GM23338 (cell line): ENCODE data around the gene FGGY. TPM values are rescaled to one million over a fixed set of nuclear protein-coding genes. Genes with fewer than 3 reads are reported as not detected.
A peak's percentile ranks its signal among the peaks of the same experiment; 100 is the strongest.
"Not testable (repeated sequence)": the region's sequence is repeated elsewhere in the genome, so short reads cannot be mapped to it uniquely, and the experiment has no call there.

Source experiments
- ATAC-seq: fragments of 200-7000 bp; cut with Tn5 transposase; 3 replicates; pipeline ENCODE4 v1.9.1; 2020
- DNase-seq: peaks from one replicate; pipeline ENCODE4 v3.0.0-alpha.2; 2015; ENCODE audit warnings: low spot score
- H2AFZ ChIP-seq: fragments of 200-600 bp; sonication (generic); 2 replicates; pipeline ENCODE4 v1.8.0; 2016; ENCODE audit warnings: antibody characterized with exemption, mild to moderate bottlenecking, moderate library complexity
- H3F3A ChIP-seq: fragments of 200-600 bp; sonication (generic); replicated peaks from 2 replicates; pipeline ENCODE4 v1.8.0; 2017; ENCODE audit warnings: antibody characterized with exemption, mixed run types, low read depth
- H3K27ac ChIP-seq: fragments of 200-600 bp; sonication (generic); 2 replicates; pipeline ENCODE4 v1.6.1; 2016; ENCODE audit warnings: low read depth
- H3K27me3 ChIP-seq: fragments of 200-600 bp; sonication (generic); 2 replicates; pipeline ENCODE4 v1.8.0; 2016; ENCODE audit warnings: mild to moderate bottlenecking, mixed run types, moderate library complexity; ENCODE audit not compliant: insufficient read depth
- H3K36me3 ChIP-seq: fragments of 200-600 bp; sonication (generic); 2 replicates; pipeline ENCODE4 v1.8.0; 2016; ENCODE audit warnings: mild to moderate bottlenecking; ENCODE audit not compliant: insufficient read depth
- H3K4me1 ChIP-seq: fragments of 200-600 bp; sonication (generic); 2 replicates; pipeline ENCODE4 v1.8.0; 2016; ENCODE audit warnings: mild to moderate bottlenecking, moderate library complexity; ENCODE audit not compliant: insufficient read depth
- H3K4me2 ChIP-seq: fragments of 200-600 bp; sonication (generic); 2 replicates; pipeline ENCODE4 v1.7.1; 2017; ENCODE audit warnings: mixed run types
- H3K4me3 ChIP-seq: fragments of 200-600 bp; sonication (generic); 2 replicates; pipeline ENCODE4 v1.6.1; 2016; ENCODE audit warnings: mixed run types
- H3K79me2 ChIP-seq: fragments of 200-600 bp; sonication (generic); replicated peaks from 2 replicates; pipeline ENCODE4 v1.8.0; 2017; ENCODE audit warnings: mild to moderate bottlenecking; ENCODE audit not compliant: insufficient read depth
- H3K9me2 ChIP-seq: fragments of 200-600 bp; sonication (generic); 2 replicates; pipeline ENCODE4 v1.8.0; 2017; ENCODE audit not compliant: insufficient read depth
- H4K20me1 ChIP-seq: fragments of 200-600 bp; sonication (generic); replicated peaks from 2 replicates; pipeline ENCODE4 v1.8.0; 2017; ENCODE audit warnings: mild to moderate bottlenecking; ENCODE audit not compliant: insufficient read depth
- H3K27ac Mint-ChIP-seq: 2 replicates; pipeline ENCODE4 v1.8.0; 2020; ENCODE audit warnings: inconsistent platforms, mild to moderate bottlenecking, moderate library complexity, mixed read lengths
- H3K27me3 Mint-ChIP-seq: 3 replicates; pipeline ENCODE4 v1.8.0; 2022; ENCODE audit warnings: low read depth, mild to moderate bottlenecking, moderate library complexity, mixed read lengths, inconsistent platforms; ENCODE audit not compliant: insufficient read depth, poor library complexity
- H3K36me3 Mint-ChIP-seq: 3 replicates; pipeline ENCODE4 v1.8.0; 2021; ENCODE audit warnings: low read depth, mild to moderate bottlenecking, inconsistent platforms, moderate library complexity, mixed read lengths
- H3K4me1 Mint-ChIP-seq: 3 replicates; pipeline ENCODE4 v1.8.0; 2020; ENCODE audit warnings: mild to moderate bottlenecking, inconsistent platforms, mixed read lengths
- H3K4me3 Mint-ChIP-seq: 3 replicates; pipeline ENCODE4 v1.8.0; 2021; ENCODE audit warnings: moderate library complexity, mild to moderate bottlenecking, inconsistent platforms, mixed read lengths
- H3K9me3 Mint-ChIP-seq: 3 replicates; pipeline ENCODE4 v1.8.0; 2020; ENCODE audit warnings: moderate library complexity, mild to moderate bottlenecking, inconsistent platforms, mixed read lengths
- CTCF ChIP-seq, 2 experiments: fragments of 200-600 bp in 1 of 2; sonication (generic) in 1 of 2; conservative IDR thresholded peaks; 2 replicates each; pipeline versions ENCODE4 v1.5.1 to v1.6.1; 2016 to 2017; ENCODE audit warnings: antibody characterized with exemption in 2 of 2, low read depth in 2 of 2, mild to moderate bottlenecking in 2 of 2, moderate library complexity in 1 of 2
- EZH2phosphoT487 ChIP-seq: fragments of 200-600 bp; sonication (generic); IDR thresholded peaks from one replicate; pipeline ENCODE4 v1.8.1; 2018; ENCODE audit warnings: antibody characterized with exemption; ENCODE audit not compliant: unreplicated experiment
- JUNB ChIP-seq: IDR thresholded peaks from one replicate; pipeline ENCODE4 v1.6.1; 2016; ENCODE audit warnings: antibody characterized with exemption; ENCODE audit not compliant: unreplicated experiment
- ZNF331 ChIP-seq: fragments of 250-450 bp; sonication (Bioruptor Pico); IDR thresholded peaks from 2 replicates; pipeline ENCODE4 v1.5.0; 2020; ENCODE audit warnings: low read depth, mild to moderate bottlenecking, moderate library complexity
- polyA plus RNA-seq: library from polyadenylated mRNA; unstranded; fragments of >200 nt; fragmentation: Nextera tagmentation; extraction: Ambion mirVana; gene quantifications from 2 replicates; pipeline ENCODE4 v1.2.1, GENCODE V29; 2016
- total RNA-seq: library from RNA; depleted of rRNA; stranded (reverse); fragments of >200 nt; shearing (Covaris generic); gene quantifications from 2 replicates; pipeline ENCODE4 v1.2.3, GENCODE V29; 2014

Gene FGGY
- total and polyA plus RNA-seq, 2 experiments from 2014 or later, result 10.9 to 21.4 TPM

DNA sequence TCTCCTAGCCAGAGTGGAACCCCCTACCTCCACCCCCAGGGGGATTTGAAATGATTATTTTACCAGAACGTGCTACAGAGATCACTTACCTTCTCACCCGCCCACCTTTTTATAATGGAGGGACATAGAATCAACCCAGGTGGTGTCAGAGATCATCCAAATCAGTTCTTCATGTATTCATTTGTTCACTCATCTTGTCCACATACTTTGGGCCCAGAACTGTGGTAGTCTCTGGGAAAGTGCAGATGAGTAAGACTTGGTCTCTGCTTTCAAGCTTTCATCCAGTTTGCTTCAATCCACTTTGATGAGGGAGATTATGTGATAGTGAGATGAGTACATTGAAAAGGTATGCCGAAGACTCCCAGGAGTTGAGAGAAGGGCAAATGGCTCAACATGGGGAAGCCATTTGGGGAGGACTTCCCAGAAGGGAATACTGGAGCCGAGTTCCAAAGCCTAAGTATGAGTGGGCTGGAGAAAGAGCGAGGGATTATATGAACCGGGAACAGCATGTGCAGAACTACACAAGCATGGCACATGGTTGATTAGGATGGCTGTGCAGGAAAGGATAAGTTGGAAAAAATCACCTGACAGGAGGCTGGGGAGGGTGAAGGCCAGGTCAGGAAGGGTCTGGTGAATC, 1.9 kb downstream of the FGGY start:
- H3K9me2 ChIP-seq, result no peaks in the 10 kb centered on the region; the same call in 1 of the 2 replicates
- DNase-seq (no peak), ATAC-seq (no peak)
- H3K27ac ChIP-seq, result no peak overlapping the region
- H4K20me1 ChIP-seq, result no peaks in the 10 kb centered on the region
- peaks cover 21% of the 10 kb centered on the region for H3K36me3 Mint-ChIP-seq
- no peaks in the 10 kb centered on the region for H3K27me3 Mint-ChIP-seq
- peaks cover 11% of the 10 kb centered on the region; the same call in 2 of the 3 replicates for H3K9me3 Mint-ChIP-seq
- TF ChIP-seq JUNB (no peak), CTCF (conservative IDR thresholded peaks at IDR 0.05; ENCODE audit: low read depth in 2 of 2) (no peak), EZH2phosphoT487 (no peak)
- peaks cover 19% of the 10 kb centered on the region for H3K4me1 Mint-ChIP-seq
- H3K4me2 ChIP-seq, result peak overlapping the region; percentile 64; the same call in 1 of the 2 replicates
- peak overlapping the region; percentile 16; the same call in 1 of the 2 replicates for H2AFZ ChIP-seq
- H3K4me3 ChIP-seq, result no peak overlapping the region
- peaks cover 23% of the 10 kb centered on the region for H3K4me1 ChIP-seq
- H3K36me3 ChIP-seq, result peaks cover 4% of the 10 kb centered on the region; the same call in 1 of the 2 replicates
- H3K79me2 ChIP-seq, result no peaks in the 10 kb centered on the region; the same call in 1 of the 2 replicates
- H3K4me3 Mint-ChIP-seq, result no peak overlapping the region
- no peak overlapping the region for H3K27ac Mint-ChIP-seq
- H3F3A ChIP-seq, result 0 out of 2 replicates have a peak, but pooled peaks cover 8% of the 10 kb centered on the region
- H3K27me3 ChIP-seq, result 0 out of 2 replicates have a peak, but pooled peaks cover 5% of the 10 kb centered on the region

DNA sequence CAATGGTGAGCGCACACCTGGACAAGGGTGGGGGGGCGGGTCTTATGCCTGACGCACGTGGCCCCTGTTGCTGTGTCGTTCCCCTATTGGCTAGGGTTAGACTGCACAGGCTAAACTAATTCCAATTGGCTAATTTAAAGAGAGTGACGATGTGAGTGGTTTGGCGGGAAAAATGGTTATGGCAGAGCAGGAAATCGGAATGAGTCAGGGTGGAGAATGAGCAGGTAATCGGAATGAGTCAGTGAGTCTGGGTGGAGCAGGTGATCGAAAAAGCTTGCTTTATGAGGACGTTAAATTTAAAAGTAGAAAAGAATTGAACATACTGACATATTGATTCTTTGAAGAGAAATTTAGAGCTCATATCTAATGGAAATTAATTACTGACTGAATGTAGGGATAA, 2.8 kb downstream of the FGGY start:
- not testable (repeated sequence) for H3K27ac ChIP-seq, H3K36me3 ChIP-seq, DNase-seq, H3K27ac Mint-ChIP-seq, H3K27me3 Mint-ChIP-seq, H3K79me2 ChIP-seq, H3K4me2 ChIP-seq, ATAC-seq, H4K20me1 ChIP-seq, H3K4me3 ChIP-seq, H3K4me3 Mint-ChIP-seq, H3K9me2 ChIP-seq, H2AFZ ChIP-seq, H3K27me3 ChIP-seq, H3F3A ChIP-seq
- Mint-ChIP-seq H3K9me3 (peaks cover 11% of the 10 kb centered on the region; the same call in 2 of the 3 replicates), H3K36me3 (peaks cover 21% of the 10 kb centered on the region), H3K4me1 (peaks cover 19% of the 10 kb centered on the region)
- H3K4me1 ChIP-seq, result peaks cover 23% of the 10 kb centered on the region

- Histone ChIP-seq H3F3A (0 out of 2 replicates have a peak, but pooled peaks cover 5% of the 10 kb centered on the region), H2AFZ (no peak overlapping the region), H3K79me2 (no peaks in the 10 kb centered on the region; the same call in 1 of the 2 replicates), H4K20me1 (no peaks in the 10 kb centered on the region), H3K9me2 (no peaks in the 10 kb centered on the region; the same call in 1 of the 2 replicates), H3K4me3 (no peak overlapping the region), H3K27ac (no peak overlapping the region), H3K36me3 (peaks cover 8% of the 10 kb centered on the region; the same call in 1 of the 2 replicates), H3K4me1 (peaks cover 15% of the 10 kb centered on the region), H3K4me2 (no peak overlapping the region), H3K27me3 (no peaks in the 10 kb centered on the region)
- Mint-ChIP-seq H3K4me1 (peaks cover 11% of the 10 kb centered on the region), H3K4me3 (no peak overlapping the region), H3K27me3 (no peaks in the 10 kb centered on the region), H3K9me3 (peaks cover 11% of the 10 kb centered on the region; the same call in 2 of the 3 replicates), H3K36me3 (peaks cover 24% of the 10 kb centered on the region), H3K27ac (no peak overlapping the region)
- ATAC-seq (no peak), DNase-seq (no peak)
- no peak for TF ChIP-seq ZNF331 (CRISPR knock-in tag)
- no peak for TF ChIP-seq CTCF (conservative IDR thresholded peaks at IDR 0.05; ENCODE audit: low read depth in 2 of 2)
Observed at GRCh38 chr1:59302297-59302696, 5.4 kb downstream of the FGGY start.
